GM12878 (cell line): Measurements from ENCODE around the gene NLRP6. TPM values are rescaled to one million over a fixed set of nuclear protein-coding genes. Genes with fewer than 3 reads are reported as not detected.

Experiments used
- ATAC-seq: fragments of 200-7000 bp; cut with Tn5 transposase; 3 replicates; pipeline ENCODE4 v1.9.1; 2020; ENCODE audit warnings: mild to moderate bottlenecking, moderate library complexity
- BruUV-seq: library from RNA; stranded (reverse); fragments of 400-500 nt; replicated peaks from 2 replicates; lab custom pipeline; 2021; lab: Mats Ljungman, UMichigan
- CTCF ChIA-PET: fragments of 300-600 bp; sonication (Branson Sonifier 250); formaldehyde crosslinking; extraction: SDS; loops from one replicate; lab custom pipeline; 2021; ENCODE audit warnings: inconsistent platforms; lab: Yijun Ruan, JAX
- POLR2A ChIA-PET: fragments of 350-600 bp; formaldehyde crosslinking; extraction: SDS; loops from one replicate; lab custom pipeline; 2021; ENCODE audit warnings: inconsistent platforms; lab: Charles Lee
- RAD21 ChIA-PET: fragments of 300-600 bp; sonication (Branson Sonifier 250); formaldehyde crosslinking; loops from one replicate; lab custom pipeline; 2023; ENCODE audit warnings: antibody characterized with exemption; ENCODE audit not compliant: unreplicated experiment; lab: Charles Lee
- SMC1A ChIA-PET: fragments of 300-600 bp; sonication (Branson Sonifier 250); formaldehyde crosslinking; loops from one replicate; lab custom pipeline; 2023; ENCODE audit not compliant: unreplicated experiment, uncharacterized antibody; lab: Charles Lee
- DNase-seq: peaks from one replicate; pipeline ENCODE4 v3.0.0-alpha.2; 2011; ENCODE audit warnings: low read depth, low spot score
- FAIRE-seq: peaks from 3 replicates; lab custom pipeline; 2011; peaks lifted over from hg19 to GRCh38; lab: Jason Lieb, UNC
- H2AFZ ChIP-seq: 2 replicates; pipeline ENCODE4 v1.6.0; 2011; ENCODE audit warnings: low read depth, low read length, control low read depth; ENCODE audit not compliant: control insufficient read depth
- H3K27ac ChIP-seq: 2 replicates; pipeline ENCODE4 v1.5.1; 2011; ENCODE audit warnings: control low read depth; ENCODE audit not compliant: control insufficient read depth, insufficient read depth
- H3K27me3 ChIP-seq, 2 experiments: replicated peaks in 1 of 2; 2 replicates each; pipeline versions ENCODE4 v1.6.0 to v1.6.1; 2011; ENCODE audit warnings: low read length in 1 of 2; ENCODE audit not compliant: control insufficient read depth in 2 of 2, insufficient read depth in 2 of 2
- H3K36me3 ChIP-seq, 2 experiments: 2 replicates each; pipeline ENCODE4 v1.5.1; 2011; ENCODE audit warnings: low read length in 1 of 2; ENCODE audit not compliant: control insufficient read depth in 2 of 2, insufficient read depth in 2 of 2
- H3K4me1 ChIP-seq: 2 replicates; pipeline ENCODE4 v1.6.1; 2011; ENCODE audit warnings: mild to moderate bottlenecking, low read length, moderate library complexity, mixed read lengths; ENCODE audit not compliant: control insufficient read depth, insufficient read depth
- H3K4me2 ChIP-seq: 2 replicates; pipeline ENCODE4 v1.6.0; 2011; ENCODE audit warnings: control low read depth; ENCODE audit not compliant: control insufficient read depth, insufficient read depth
- H3K4me3 ChIP-seq: fragments of 200-600 bp; sonication (generic); 2 replicates; pipeline ENCODE4 v1.5.1; 2016
- H3K79me2 ChIP-seq: 2 replicates; pipeline ENCODE4 v1.6.0; 2011; ENCODE audit warnings: low read length; ENCODE audit not compliant: control insufficient read depth, insufficient read depth
- H3K9ac ChIP-seq: 2 replicates; pipeline ENCODE4 v1.8.0; 2011; ENCODE audit warnings: low read length, control low read depth, mixed read lengths; ENCODE audit not compliant: control insufficient read depth, insufficient read depth
- H3K9me3 ChIP-seq: replicated peaks from 3 replicates; pipeline ENCODE4 v1.5.1; 2011; ENCODE audit warnings: mild to moderate bottlenecking, low read length; ENCODE audit not compliant: control insufficient read depth, insufficient read depth
- H4K20me1 ChIP-seq: 2 replicates; pipeline ENCODE4 v1.6.0; 2011; ENCODE audit not compliant: control insufficient read depth, insufficient read depth
- FOXK2 ChIP-seq: fragments of 450-650 bp; IDR thresholded peaks from 2 replicates; pipeline ENCODE4 v1.6.1; 2017; ENCODE audit warnings: mild to moderate bottlenecking, moderate library complexity
- WGBS: methylation state at CpG from one replicate; pipeline ENCODE4 v1.1.6; 2016; ENCODE audit warnings: low lambda C conversion rate; ENCODE audit not compliant: insufficient replicate concordance, insufficient coverage; ENCODE audit errors: missing lambda C conversion rate; 5-methylcytosine and 5-hydroxymethylcytosine counted together
- in situ Hi-C: fragments of 300-500 bp; cut with MboI; formaldehyde crosslinking; loops from 9 replicates; pipeline ENCODE4 v1.14.3; 2018; ENCODE audit warnings: mixed read lengths
- intact Hi-C: fragments of 100-400 bp; cut with micrococcal nuclease; formaldehyde crosslinking; loops from one replicate; pipeline ENCODE4 v1.14.2; 2022; ENCODE audit not compliant: unreplicated experiment
- polyA plus RNA-seq, 11 experiments: library from polyadenylated mRNA; depleted of rRNA in 4 of 11; unstranded in 6 of 11; stranded (reverse) in 5 of 11; fragments of >200 nt; fragmentation: Nextera tagmentation in 4 of 11; fragmentation: Illumina TruSeq in 1 of 11; extraction: Ambion mirVana in 4 of 11; extraction: Trizol in 1 of 11; gene quantifications; 1 replicate in 1 of 11; 2 replicates in 10 of 11; pipeline versions ENCODE4 v1.2.1 to v1.2.3, GENCODE V29; 2011 to 2016; ENCODE audit warnings: inconsistent platforms in 2 of 11, missing spikeins in 2 of 11, low read depth in 1 of 11
- total RNA-seq, 4 experiments: library from RNA; depleted of rRNA in 3 of 4; stranded (reverse); fragments of >200 nt in 3 of 4; fragmentation: Illumina TruSeq in 1 of 4; extraction: Trizol in 1 of 4; gene quantifications; 2 replicates each; pipeline versions ENCODE4 v1.2.1 to v1.2.3, GENCODE V29; 2013 to 2021
- TF ChIP-seq, protein P1 (sequence below): fragments of 450-650 bp; conservative IDR thresholded peaks from 2 replicates; pipeline ENCODE4 v1.6.1; 2017; ENCODE audit warnings: mild to moderate bottlenecking, moderate library complexity
- TF ChIP-seq, protein P2 (sequence below): fragments of 450-650 bp; IDR thresholded peaks from 2 replicates; pipeline ENCODE4 v1.6.1; 2016; ENCODE audit warnings: mild to moderate bottlenecking, moderate library complexity, borderline replicate concordance
- TF ChIP-seq, protein P3 (sequence below): fragments of 450-650 bp; IDR thresholded peaks from 2 replicates; pipeline ENCODE4 v1.6.1; 2016; ENCODE audit warnings: mild to moderate bottlenecking

The NLRP6 gene
- total and polyA plus RNA-seq, 10 of the 15 experiments (the other 5 are each of a cell fraction or from before 2014, with no cell fraction given), result 0.03 to 0.11 TPM; not detected in 8

DNA sequence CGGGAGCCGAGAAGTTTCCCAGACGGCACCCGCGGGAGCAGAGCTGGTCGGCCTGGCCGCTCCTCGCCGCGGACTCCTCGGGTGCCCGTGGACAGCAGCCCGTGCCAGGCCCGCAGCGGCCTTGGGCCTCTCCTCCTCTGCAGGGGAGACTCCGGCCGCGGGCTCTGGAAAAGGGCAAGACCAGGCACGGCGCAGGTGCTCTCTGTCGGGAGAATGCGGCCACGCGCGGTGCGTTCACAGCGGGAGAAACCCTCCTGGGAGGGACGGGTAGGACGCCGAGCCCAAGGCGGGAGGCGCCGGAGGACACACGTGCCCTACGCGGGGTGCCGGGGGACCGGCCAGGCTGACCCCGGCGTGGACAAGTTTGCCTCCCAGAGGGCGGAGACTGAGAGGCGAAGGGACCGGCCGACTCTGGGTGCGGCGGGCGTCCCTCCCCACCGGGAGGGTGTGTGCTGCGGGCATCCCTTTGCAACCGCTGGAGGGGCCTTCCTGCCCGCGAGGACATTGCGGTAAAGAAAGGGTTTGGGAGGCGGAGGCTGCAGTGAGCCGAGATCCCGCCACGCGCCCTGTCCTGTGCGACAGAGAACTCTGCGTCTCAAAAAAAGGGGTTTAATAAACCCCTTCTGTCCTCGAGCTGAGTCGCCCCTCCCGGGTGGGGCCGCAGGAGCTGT lies 38.0 kb downstream of the NLRP6 start (continued):
- TF ChIP-seq, protein P1, sequence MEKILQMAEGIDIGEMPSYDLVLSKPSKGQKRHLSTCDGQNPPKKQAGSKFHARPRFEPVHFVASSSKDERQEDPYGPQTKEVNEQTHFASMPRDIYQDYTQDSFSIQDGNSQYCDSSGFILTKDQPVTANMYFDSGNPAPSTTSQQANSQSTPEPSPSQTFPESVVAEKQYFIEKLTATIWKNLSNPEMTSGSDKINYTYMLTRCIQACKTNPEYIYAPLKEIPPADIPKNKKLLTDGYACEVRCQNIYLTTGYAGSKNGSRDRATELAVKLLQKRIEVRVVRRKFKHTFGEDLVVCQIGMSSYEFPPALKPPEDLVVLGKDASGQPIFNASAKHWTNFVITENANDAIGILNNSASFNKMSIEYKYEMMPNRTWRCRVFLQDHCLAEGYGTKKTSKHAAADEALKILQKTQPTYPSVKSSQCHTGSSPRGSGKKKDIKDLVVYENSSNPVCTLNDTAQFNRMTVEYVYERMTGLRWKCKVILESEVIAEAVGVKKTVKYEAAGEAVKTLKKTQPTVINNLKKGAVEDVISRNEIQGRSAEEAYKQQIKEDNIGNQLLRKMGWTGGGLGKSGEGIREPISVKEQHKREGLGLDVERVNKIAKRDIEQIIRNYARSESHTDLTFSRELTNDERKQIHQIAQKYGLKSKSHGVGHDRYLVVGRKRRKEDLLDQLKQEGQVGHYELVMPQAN, result 0 out of 2 replicates have a peak, but pooled peaks have one; percentile 25

DNA sequence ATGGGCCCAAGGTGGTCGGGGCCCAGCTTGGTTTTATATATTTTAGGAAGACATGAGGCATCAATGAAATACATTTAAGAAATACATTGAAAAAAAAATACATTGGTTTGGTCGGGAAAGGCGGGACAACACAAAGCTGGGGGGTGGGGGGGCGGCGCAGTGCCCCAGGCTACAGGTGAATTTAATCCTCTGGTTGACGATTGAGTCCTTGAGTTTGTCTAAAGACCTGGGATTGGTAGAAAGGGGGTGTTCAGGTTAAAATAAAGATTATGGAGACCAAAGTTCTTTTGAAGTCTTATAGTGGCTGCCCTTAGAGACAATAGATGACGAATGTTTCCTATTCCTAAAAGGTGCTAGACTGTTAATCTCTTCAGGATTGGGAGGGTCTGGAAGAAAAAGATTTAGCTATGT lies 38.7 kb downstream of the NLRP6 start:
- in situ Hi-C loops, result no loop called here
- Histone ChIP-seq H3K4me2 (peak overlapping the region; percentile 97), H3K36me3 (peaks cover 2 to 5% of the 10 kb centered on the region in 2 experiments; a peak in 3 of 4 replicates), H3K27me3 (no peaks in the 10 kb centered on the region; a peak in 1 of 4 replicates), H3K9ac (peak overlapping the region; percentile 99), H2AFZ (no peak overlapping the region), H3K27ac (peak overlapping the region; percentile 98), H3K4me1 (peaks cover 13% of the 10 kb centered on the region), H3K79me2 (peaks cover 62% of the 10 kb centered on the region), H3K4me3 (peak overlapping the region; percentile 87), H4K20me1 (no peaks in the 10 kb centered on the region), H3K9me3 (no peaks in the 10 kb centered on the region)
- RAD21 ChIA-PET, result interaction anchor here (1.0 to 4.5 kb wide), 7 partner anchors 9 to 38 kb away, joined by 3 to 46 read pairs (median 7); partner anchors contain the start of gene IFITM2
- CTCF ChIA-PET, result interaction anchor here (0.9 to 3.7 kb wide), 13 partner anchors 8 to 132 kb away, joined by 3 to 43 read pairs (median 5); partner anchors contain the start of gene IFITM2
- no TSS peak for BruUV-seq
- DNase-seq (no peak), ATAC-seq (no peak), FAIRE-seq (no peak)
- 86% methylated on average over 7 of the region's 7 CpGs for WGBS
- intact Hi-C loops, result no loop called here
- SMC1A ChIA-PET, result interaction anchor here (0.8 to 4.0 kb wide), 13 partner anchors 8 to 80 kb away, joined by 3 to 42 read pairs (median 3); no protein-coding TSS in a partner anchor
- TF ChIP-seq, protein P2, sequence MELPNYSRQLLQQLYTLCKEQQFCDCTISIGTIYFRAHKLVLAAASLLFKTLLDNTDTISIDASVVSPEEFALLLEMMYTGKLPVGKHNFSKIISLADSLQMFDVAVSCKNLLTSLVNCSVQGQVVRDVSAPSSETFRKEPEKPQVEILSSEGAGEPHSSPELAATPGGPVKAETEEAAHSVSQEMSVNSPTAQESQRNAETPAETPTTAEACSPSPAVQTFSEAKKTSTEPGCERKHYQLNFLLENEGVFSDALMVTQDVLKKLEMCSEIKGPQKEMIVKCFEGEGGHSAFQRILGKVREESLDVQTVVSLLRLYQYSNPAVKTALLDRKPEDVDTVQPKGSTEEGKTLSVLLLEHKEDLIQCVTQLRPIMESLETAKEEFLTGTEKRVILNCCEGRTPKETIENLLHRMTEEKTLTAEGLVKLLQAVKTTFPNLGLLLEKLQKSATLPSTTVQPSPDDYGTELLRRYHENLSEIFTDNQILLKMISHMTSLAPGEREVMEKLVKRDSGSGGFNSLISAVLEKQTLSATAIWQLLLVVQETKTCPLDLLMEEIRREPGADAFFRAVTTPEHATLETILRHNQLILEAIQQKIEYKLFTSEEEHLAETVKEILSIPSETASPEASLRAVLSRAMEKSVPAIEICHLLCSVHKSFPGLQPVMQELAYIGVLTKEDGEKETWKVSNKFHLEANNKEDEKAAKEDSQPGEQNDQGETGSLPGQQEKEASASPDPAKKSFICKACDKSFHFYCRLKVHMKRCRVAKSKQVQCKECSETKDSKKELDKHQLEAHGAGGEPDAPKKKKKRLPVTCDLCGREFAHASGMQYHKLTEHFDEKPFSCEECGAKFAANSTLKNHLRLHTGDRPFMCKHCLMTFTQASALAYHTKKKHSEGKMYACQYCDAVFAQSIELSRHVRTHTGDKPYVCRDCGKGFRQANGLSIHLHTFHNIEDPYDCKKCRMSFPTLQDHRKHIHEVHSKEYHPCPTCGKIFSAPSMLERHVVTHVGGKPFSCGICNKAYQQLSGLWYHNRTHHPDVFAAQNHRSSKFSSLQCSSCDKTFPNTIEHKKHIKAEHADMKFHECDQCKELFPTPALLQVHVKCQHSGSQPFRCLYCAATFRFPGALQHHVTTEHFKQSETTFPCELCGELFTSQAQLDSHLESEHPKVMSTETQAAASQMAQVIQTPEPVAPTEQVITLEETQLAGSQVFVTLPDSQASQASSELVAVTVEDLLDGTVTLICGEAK, result 0 out of 2 replicates have a peak, but pooled peaks have one; percentile 6
- TF ChIP-seq FOXK2, result no peak
- TF ChIP-seq, protein P3, sequence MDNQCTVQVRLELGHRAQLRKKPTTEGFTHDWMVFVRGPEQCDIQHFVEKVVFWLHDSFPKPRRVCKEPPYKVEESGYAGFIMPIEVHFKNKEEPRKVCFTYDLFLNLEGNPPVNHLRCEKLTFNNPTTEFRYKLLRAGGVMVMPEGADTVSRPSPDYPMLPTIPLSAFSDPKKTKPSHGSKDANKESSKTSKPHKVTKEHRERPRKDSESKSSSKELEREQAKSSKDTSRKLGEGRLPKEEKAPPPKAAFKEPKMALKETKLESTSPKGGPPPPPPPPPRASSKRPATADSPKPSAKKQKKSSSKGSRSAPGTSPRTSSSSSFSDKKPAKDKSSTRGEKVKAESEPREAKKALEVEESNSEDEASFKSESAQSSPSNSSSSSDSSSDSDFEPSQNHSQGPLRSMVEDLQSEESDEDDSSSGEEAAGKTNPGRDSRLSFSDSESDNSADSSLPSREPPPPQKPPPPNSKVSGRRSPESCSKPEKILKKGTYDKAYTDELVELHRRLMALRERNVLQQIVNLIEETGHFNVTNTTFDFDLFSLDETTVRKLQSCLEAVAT, result peak; percentile 73; the same call in 1 of the 2 replicates
- POLR2A ChIA-PET, result interaction anchor here (0.6 to 4.5 kb wide), 11 partner anchors 8 to 110 kb away, joined by 3 to 45 read pairs (median 8); partner anchors contain the start of genes BET1L and RIC8A
